Measurements from ENCODE around the gene UCK1. TPM values are rescaled to one million over a fixed set of nuclear protein-coding genes. Genes with fewer than 3 reads are reported as not detected.

The UCK1 gene
- total and polyA plus RNA-seq, 2 of the 8 experiments (the other 6 are each of a cell fraction or from before 2014, with no cell fraction given): 35.1 to 42.0 TPM

- TF ChIP-seq SUZ12 (IDR thresholded peaks at IDR 0.05; ENCODE audit: low read length) (no peak), CEBPB (IDR thresholded peaks at IDR 0.05; ENCODE audit: low read depth, low read length) (no peak), KDM1A (IDR thresholded peaks at IDR 0.05; ENCODE audit: borderline replicate concordance, low read length) (no peak), ZNF274 (IDR thresholded peaks at IDR 0.05; ENCODE audit: borderline replicate concordance, extremely low read depth, low read length) (no peak), FOSL1 (IDR thresholded peaks at IDR 0.05; ENCODE audit: insufficient read depth, low read depth, low read length) (no peak), TAF1 (IDR thresholded peaks at IDR 0.05; ENCODE audit: low read depth, low read length) (no peak)
Observed at GRCh38 chr9:131580358-131580757, 49.3 kb upstream of the UCK1 start (continued).

Data from H1 (cell line).